ENCODE results near the gene SS18L1. TPM values are rescaled to one million over a fixed set of nuclear protein-coding genes. Genes with fewer than 3 reads are reported as not detected.

SS18L1 gene
- total and polyA plus RNA-seq, 2 experiments from 2014 or later, result 2.1 to 13.0 TPM

DNA sequence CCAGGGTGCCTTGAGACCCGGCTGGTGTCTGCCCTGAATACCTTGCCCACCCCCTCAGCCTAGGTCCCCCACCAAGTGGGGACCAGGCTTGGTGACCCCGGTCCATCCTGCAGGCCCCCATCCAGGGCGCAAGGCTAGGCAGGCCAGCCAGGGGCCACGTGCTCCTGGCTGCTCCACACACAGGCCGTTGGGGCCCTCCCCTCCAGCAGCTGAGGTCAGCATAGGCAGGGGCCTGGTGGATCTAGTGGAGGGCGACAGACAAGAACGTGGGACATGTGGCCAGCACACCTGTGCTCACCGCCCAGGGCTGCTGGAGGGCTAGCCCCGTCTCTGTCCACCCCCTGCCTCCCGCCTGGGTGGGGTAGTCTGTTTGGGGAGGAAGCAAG lies 84.0 kb downstream of the SS18L1 start:
- H3K36me3 ChIP-seq (replicated peaks; ENCODE audit: insufficient read depth, low read depth), result no peaks in the 10 kb centered on the region
- 84% methylated on average over 9 of the region's 10 CpGs for WGBS (ENCODE audit: low lambda C conversion rate, missing lambda C conversion rate)

DNA sequence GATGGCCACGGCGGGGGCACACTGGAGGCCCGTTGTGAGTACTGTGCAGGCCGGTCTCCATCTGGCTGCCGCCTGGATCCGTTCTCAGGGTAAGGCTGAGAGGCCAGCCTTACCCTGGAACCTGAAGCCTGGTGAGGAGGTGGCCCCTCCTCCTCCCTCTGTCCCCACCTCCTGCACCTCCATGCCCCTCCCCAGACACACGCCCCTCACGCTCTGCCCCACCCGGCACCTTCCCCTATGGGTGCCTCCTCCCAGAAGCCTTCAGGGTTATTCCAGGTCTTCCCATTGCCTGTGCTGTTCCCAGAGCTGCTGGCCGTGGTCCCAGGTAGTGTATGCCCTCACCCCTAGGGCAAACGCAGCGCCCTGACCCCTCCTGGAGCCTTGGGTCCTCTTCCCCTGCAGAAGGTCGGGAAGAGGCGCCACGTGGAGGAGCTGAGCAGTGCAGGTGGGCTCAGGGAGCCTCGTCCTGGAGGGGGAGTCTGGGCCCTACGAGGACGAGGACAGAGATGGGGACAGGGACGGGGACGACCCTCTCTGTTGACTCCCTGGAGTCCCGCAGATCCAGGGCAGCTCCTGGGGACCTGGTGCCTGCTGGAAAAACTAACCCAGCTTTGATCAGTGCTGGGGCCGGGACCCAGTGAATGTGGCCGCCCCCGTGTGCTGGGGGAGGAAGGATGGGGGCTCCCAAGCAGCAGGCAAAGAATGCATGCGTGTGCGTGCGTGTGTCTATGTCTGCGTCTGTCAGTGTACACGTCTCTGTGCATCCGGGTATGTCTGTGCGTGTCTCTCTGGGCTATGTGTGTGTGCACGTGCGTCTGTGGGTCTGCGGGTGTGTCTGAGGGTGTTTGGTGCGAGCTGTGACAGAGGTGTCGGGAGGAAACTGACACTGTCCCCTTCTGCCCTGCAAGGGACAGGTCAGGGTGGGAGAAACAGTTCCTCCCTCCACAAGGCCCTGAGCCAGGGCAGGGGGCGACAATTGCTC lies 84.7 kb downstream of the SS18L1 start:
- no peaks in the 10 kb centered on the region for H3K9me2 ChIP-seq (replicated peaks; ENCODE audit: insufficient read depth)
- peaks cover 17% of the 10 kb centered on the region for H3K27me3 ChIP-seq
- no peaks in the 10 kb centered on the region for H4K20me1 ChIP-seq (ENCODE audit: insufficient read depth, poor library complexity, severe bottlenecking)
- H3K4me1 ChIP-seq (ENCODE audit: insufficient read depth), result no peaks in the 10 kb centered on the region
- no peak overlapping the region for H2AFZ ChIP-seq
- H3K9me3 ChIP-seq (ENCODE audit: low read depth), result no peaks in the 10 kb centered on the region
- no peak overlapping the region for H3K4me3 ChIP-seq
- no peaks in the 10 kb centered on the region for H3K36me3 ChIP-seq (replicated peaks; ENCODE audit: insufficient read depth, low read depth)
- H3K27ac ChIP-seq, result no peak overlapping the region
- WGBS (ENCODE audit: low lambda C conversion rate, missing lambda C conversion rate), result 77% methylated on average over 33 of the region's 37 CpGs
- DNase-seq (ENCODE audit: low spot score), result no peak
- TF ChIP-seq, protein P1, sequence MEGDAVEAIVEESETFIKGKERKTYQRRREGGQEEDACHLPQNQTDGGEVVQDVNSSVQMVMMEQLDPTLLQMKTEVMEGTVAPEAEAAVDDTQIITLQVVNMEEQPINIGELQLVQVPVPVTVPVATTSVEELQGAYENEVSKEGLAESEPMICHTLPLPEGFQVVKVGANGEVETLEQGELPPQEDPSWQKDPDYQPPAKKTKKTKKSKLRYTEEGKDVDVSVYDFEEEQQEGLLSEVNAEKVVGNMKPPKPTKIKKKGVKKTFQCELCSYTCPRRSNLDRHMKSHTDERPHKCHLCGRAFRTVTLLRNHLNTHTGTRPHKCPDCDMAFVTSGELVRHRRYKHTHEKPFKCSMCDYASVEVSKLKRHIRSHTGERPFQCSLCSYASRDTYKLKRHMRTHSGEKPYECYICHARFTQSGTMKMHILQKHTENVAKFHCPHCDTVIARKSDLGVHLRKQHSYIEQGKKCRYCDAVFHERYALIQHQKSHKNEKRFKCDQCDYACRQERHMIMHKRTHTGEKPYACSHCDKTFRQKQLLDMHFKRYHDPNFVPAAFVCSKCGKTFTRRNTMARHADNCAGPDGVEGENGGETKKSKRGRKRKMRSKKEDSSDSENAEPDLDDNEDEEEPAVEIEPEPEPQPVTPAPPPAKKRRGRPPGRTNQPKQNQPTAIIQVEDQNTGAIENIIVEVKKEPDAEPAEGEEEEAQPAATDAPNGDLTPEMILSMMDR (IDR thresholded peaks at IDR 0.05; ENCODE audit: poor library complexity), result no peak
- TF ChIP-seq EZH2 (IDR thresholded peaks at IDR 0.05; ENCODE audit: borderline replicate concordance) (no peak), EZH2phosphoT487 (IDR thresholded peaks at IDR 0.05; ENCODE audit: low read depth, severe bottlenecking, unreplicated experiment) (no peak)
- no peak overlapping the region for H3K4me2 ChIP-seq
- H3K79me2 ChIP-seq, result no peaks in the 10 kb centered on the region

More for the DNA sequence above, 84.0 kb downstream of the SS18L1 start:
- Histone ChIP-seq H3K9me2 (replicated peaks; ENCODE audit: insufficient read depth) (no peaks in the 10 kb centered on the region), H3K4me3 (no peak overlapping the region), H3K4me2 (no peak overlapping the region), H3K27ac (no peak overlapping the region), H3K4me1 (ENCODE audit: insufficient read depth) (no peaks in the 10 kb centered on the region), H3K79me2 (no peaks in the 10 kb centered on the region), H4K20me1 (ENCODE audit: insufficient read depth, poor library complexity, severe bottlenecking) (no peaks in the 10 kb centered on the region), H2AFZ (no peak overlapping the region), H3K27me3 (peaks cover 21% of the 10 kb centered on the region), H3K9me3 (ENCODE audit: low read depth) (no peaks in the 10 kb centered on the region)
- no peak for DNase-seq (ENCODE audit: low spot score)
- TF ChIP-seq EZH2 (IDR thresholded peaks at IDR 0.05; ENCODE audit: borderline replicate concordance) (no peak), EZH2phosphoT487 (IDR thresholded peaks at IDR 0.05; ENCODE audit: low read depth, severe bottlenecking, unreplicated experiment) (no peak)
- TF ChIP-seq, protein P1 (IDR thresholded peaks at IDR 0.05; ENCODE audit: poor library complexity), result no peak

DNA sequence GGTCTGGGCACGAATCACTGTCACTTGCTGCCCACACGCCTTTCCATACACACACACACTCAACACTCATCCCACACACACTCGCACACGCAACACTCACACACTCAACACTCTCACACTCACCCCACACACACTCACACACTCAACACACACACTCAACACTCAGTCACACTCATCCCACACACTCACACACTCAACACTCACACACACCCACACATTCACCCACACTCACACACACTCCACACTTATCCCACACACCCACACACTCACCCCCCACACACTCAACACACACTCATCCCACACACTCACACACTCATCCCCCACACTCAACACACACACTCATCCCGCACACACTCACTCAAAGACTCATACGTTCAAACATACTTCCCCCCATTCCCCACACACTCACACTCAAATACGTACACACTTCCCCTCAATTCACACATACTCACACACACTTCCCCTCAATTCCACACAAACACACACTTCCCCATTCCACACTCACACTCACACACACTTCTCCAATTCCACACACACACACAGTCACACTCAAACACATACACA lies 85.5 kb downstream of the SS18L1 start:
- H3K4me1 ChIP-seq (ENCODE audit: insufficient read depth), result no peaks in the 10 kb centered on the region
- TF ChIP-seq EZH2 (IDR thresholded peaks at IDR 0.05; ENCODE audit: borderline replicate concordance) (no peak), EZH2phosphoT487 (IDR thresholded peaks at IDR 0.05; ENCODE audit: low read depth, severe bottlenecking, unreplicated experiment) (no peak)
- TF ChIP-seq, protein P1 (IDR thresholded peaks at IDR 0.05; ENCODE audit: poor library complexity), result no peak
- 88% methylated on average over 7 of the region's 7 CpGs for WGBS (ENCODE audit: low lambda C conversion rate, missing lambda C conversion rate)
- no peak overlapping the region for H3K4me3 ChIP-seq
- DNase-seq (ENCODE audit: low spot score), result no peak
- no peaks in the 10 kb centered on the region for H3K9me2 ChIP-seq (replicated peaks; ENCODE audit: insufficient read depth)
- no peaks in the 10 kb centered on the region for H3K9me3 ChIP-seq (ENCODE audit: low read depth)
- H4K20me1 ChIP-seq (ENCODE audit: insufficient read depth, poor library complexity, severe bottlenecking), result no peaks in the 10 kb centered on the region
- no peaks in the 10 kb centered on the region for H3K79me2 ChIP-seq
- H3K27me3 ChIP-seq, result peaks cover 10% of the 10 kb centered on the region
- no peak overlapping the region for H3K4me2 ChIP-seq
- no peak overlapping the region for H3K27ac ChIP-seq
- no peak overlapping the region for H2AFZ ChIP-seq
- H3K36me3 ChIP-seq (replicated peaks; ENCODE audit: insufficient read depth, low read depth), result no peaks in the 10 kb centered on the region
